Stomach (tissue), 9 donors: ENCODE measurements around the gene ZXDC. TPM values are rescaled to one million over a fixed set of nuclear protein-coding genes. Genes with fewer than 3 reads are reported as not detected.

Experiments used
- DNase-seq, 2 donors: peaks; one replicate each; pipeline versions ENCODE4 v3.0.0 to v3.0.0-alpha.2; 2013 to 2019
- H3K27ac ChIP-seq, 5 donors: fragments of 200-600 bp in 4 of 5; sonication (generic) in 4 of 5; one replicate each; pipeline ENCODE4 v1.5.1; 2013 to 2019; ENCODE audit warnings: mild to moderate bottlenecking in 1 of 5, moderate library complexity in 1 of 5
- H3K27me3 ChIP-seq, 3 donors: fragments of 200-600 bp; sonication (generic); one replicate each; pipeline ENCODE4 v1.5.1; 2017 to 2019; ENCODE audit warnings: mixed run types in 1 of 3
- H3K36me3 ChIP-seq, 4 donors: fragments of 200-600 bp; sonication (generic); 1 replicate in 3 of 4; 2 replicates in 1 of 4; pipeline ENCODE4 v1.5.1; 2016 to 2019
- H3K4me1 ChIP-seq, 4 donors: fragments of 200-600 bp; sonication (generic); one replicate each; pipeline ENCODE4 v1.5.1; 2016 to 2019
- H3K4me3 ChIP-seq, 4 donors: fragments of 200-600 bp; sonication (generic) in 3 of 4; one replicate each; pipeline ENCODE4 v1.5.1; 2016 to 2019; ENCODE audit warnings: mild to moderate bottlenecking in 1 of 4
- H3K9me3 ChIP-seq, 4 donors: fragments of 200-600 bp; sonication (generic); one replicate each; pipeline ENCODE4 v1.5.1; 2016 to 2019
- EP300 ChIP-seq: sonication (generic); formaldehyde crosslinking; IDR thresholded peaks from one replicate; pipeline ENCODE4 v1.6.1; 2017; ENCODE audit warnings: antibody characterized with exemption
- POLR2A ChIP-seq, 4 donors: fragments of 450-650 bp; IDR thresholded peaks; one replicate each; pipeline ENCODE4 v1.6.1; 2016; ENCODE audit warnings: antibody characterized with exemption in 4 of 4, control low read depth in 2 of 4, mild to moderate bottlenecking in 1 of 4, moderate library complexity in 1 of 4
- POLR2AphosphoS5 ChIP-seq, 3 donors: sonication (generic); formaldehyde crosslinking; IDR thresholded peaks; one replicate each; pipeline ENCODE4 v1.6.1; 2016; ENCODE audit warnings: antibody characterized with exemption in 3 of 3
- WGBS, 5 donors: extraction: QIAGEN DNeasy Blood & Tissue Kit in 3 of 5; methylation state at CpG; one replicate each; pipeline versions ENCODE4 v1.1.5 to v1.1.7; 2013 to 2018; 5-methylcytosine and 5-hydroxymethylcytosine counted together
- intact Hi-C: fragments of 100-400 bp; cut with DNase I; formaldehyde crosslinking; loops from one replicate; pipeline ENCODE4 v1.15.1; 2023; ENCODE audit warnings: low total_unique reads
- polyA plus RNA-seq, 3 donors: library from polyadenylated mRNA; stranded (reverse); fragments of 200-250 nt; gene quantifications; one replicate each; pipeline ENCODE4 v1.2.3, GENCODE V29; 2013
- total RNA-seq, 5 donors: library from RNA; depleted of rRNA; stranded (reverse); fragments of >200 nt; gene quantifications; one replicate each; pipeline versions ENCODE4 v1.1.0 to v1.2.3, GENCODE V29; 2014 to 2016
- TF ChIP-seq, protein P1 (sequence below), 7 experiments: fragments of 450-650 bp in 4 of 7; fragments of 200-600 bp in 3 of 7; sonication (generic) in 3 of 7; IDR thresholded peaks; one replicate each; pipeline ENCODE4 v1.5.1; 2016 to 2019; ENCODE audit warnings: antibody characterized with exemption in 7 of 7, control low read depth in 2 of 7, mild to moderate bottlenecking in 1 of 7
- donor health status: healthy with polysubstance abuse.
- donor health status: Bipolar disorder and iron deficiency.
- donor health status: healthy.

ZXDC gene
- total and polyA plus RNA-seq, 8 donors: 6.1 to 73.2 (median 22.4) TPM

DNA sequence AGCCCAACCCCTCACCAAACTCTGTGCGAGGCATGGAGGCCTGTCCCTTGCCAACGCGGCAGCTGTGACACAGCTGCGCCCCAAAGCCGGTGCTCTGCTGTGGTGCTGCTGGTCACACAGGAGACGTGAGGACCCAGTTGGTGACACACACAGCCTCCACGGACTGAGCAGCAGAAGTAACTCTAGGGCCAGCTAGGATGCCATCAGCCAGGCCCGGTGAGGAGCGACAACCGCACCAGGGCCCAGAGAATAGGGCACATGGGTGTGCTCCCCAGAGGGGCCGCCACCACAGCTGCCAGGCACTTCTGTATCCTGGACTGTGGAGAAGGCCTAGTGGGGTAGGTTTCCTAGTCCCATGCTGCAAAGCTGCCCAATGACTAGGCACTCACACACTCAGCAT, 10.7 kb downstream of the ZXDC start:
- no peaks in the 10 kb centered on the region for H3K27me3 ChIP-seq
- no peak overlapping the region for H3K27ac ChIP-seq
- H3K9me3 ChIP-seq: no peaks in the 10 kb centered on the region
- no peak overlapping the region for H3K4me3 ChIP-seq
- no peak for TF ChIP-seq EP300
- TF ChIP-seq, protein P1, sequence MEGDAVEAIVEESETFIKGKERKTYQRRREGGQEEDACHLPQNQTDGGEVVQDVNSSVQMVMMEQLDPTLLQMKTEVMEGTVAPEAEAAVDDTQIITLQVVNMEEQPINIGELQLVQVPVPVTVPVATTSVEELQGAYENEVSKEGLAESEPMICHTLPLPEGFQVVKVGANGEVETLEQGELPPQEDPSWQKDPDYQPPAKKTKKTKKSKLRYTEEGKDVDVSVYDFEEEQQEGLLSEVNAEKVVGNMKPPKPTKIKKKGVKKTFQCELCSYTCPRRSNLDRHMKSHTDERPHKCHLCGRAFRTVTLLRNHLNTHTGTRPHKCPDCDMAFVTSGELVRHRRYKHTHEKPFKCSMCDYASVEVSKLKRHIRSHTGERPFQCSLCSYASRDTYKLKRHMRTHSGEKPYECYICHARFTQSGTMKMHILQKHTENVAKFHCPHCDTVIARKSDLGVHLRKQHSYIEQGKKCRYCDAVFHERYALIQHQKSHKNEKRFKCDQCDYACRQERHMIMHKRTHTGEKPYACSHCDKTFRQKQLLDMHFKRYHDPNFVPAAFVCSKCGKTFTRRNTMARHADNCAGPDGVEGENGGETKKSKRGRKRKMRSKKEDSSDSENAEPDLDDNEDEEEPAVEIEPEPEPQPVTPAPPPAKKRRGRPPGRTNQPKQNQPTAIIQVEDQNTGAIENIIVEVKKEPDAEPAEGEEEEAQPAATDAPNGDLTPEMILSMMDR (IDR thresholded peaks at IDR 0.05): no peak
- TF ChIP-seq POLR2A (IDR thresholded peaks at IDR 0.05): no peak
- TF ChIP-seq POLR2AphosphoS5 (IDR thresholded peaks at IDR 0.05): no peak
- H3K4me1 ChIP-seq: peaks cover 4 to 55% (median 23%) of the 10 kb centered on the region in 4 donors
- peaks cover 90 to 100% (median 100%) of the 10 kb centered on the region in 4 donors for H3K36me3 ChIP-seq
- DNase-seq: no peak
- 86 to 97% (median 92%) methylated on average over 7 to 11 of the region's 11 CpGs for WGBS, 5 donors
- intact Hi-C loops: no loop called here

DNA sequence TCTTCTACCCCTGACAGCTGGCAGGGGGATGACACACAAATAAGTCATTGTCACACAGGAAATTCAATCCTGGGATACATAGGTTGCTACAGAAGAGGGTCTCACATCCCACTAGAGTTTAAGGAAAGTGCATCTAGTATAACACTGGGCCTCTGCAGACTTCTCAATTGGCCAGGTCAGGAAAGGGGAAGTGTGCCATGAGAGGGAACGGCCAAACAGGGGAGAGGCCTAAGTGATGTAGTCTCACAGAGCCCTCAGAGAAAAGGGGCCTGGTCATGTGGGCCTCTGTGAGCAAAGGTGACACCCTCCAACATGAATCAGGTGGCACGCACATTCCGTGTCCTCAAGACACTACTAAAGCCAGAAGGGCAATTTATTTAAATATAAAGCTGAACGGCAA, 11.2 kb downstream of the ZXDC start:
- no peak overlapping the region for H3K27ac ChIP-seq
- peaks cover 90 to 100% (median 100%) of the 10 kb centered on the region in 4 donors for H3K36me3 ChIP-seq
- intact Hi-C loops: no loop called here

DNA sequence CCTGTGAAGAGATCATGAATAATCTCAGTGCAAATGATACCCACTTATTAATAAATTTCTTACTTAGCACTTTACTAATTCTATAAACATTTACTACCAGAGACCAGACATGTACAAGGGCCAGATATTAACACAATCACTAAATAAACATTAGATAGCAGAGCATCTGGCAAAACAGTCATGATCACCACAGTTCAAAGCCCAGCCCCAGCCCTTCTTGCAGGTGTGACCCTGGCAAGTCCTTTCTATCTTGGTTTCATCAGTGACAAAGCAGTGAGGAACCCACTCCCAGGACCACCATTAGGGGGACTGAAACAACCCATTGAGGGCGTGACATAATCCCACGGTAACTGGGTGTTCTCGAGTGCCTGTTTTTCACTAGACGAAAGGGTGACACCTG, 11.6 kb downstream of the ZXDC start:
- intact Hi-C loops: no loop called here
- Histone ChIP-seq H3K36me3 (peaks cover 90 to 100% (median 100%) of the 10 kb centered on the region in 4 donors), H3K4me3 (no peak overlapping the region), H3K27ac (no peak overlapping the region), H3K27me3 (no peaks in the 10 kb centered on the region), H3K4me1 (peaks cover 4 to 49% (median 19%) of the 10 kb centered on the region in 4 donors), H3K9me3 (no peaks in the 10 kb centered on the region)
- TF ChIP-seq POLR2A (IDR thresholded peaks at IDR 0.05) (no peak), POLR2AphosphoS5 (IDR thresholded peaks at IDR 0.05) (no peak), EP300 (no peak)
- TF ChIP-seq, protein P1 (IDR thresholded peaks at IDR 0.05): no peak
- no peak for DNase-seq
- 84 to 91% (median 86%) methylated on average over 4 of the region's 4 CpGs for WGBS, 5 donors

More for the DNA sequence above, 11.2 kb downstream of the ZXDC start:
- 58 to 92% (median 74%) methylated on average over 4 of the region's 4 CpGs for WGBS, 5 donors
- no peak for DNase-seq
- Histone ChIP-seq H3K4me3 (no peak overlapping the region), H3K27me3 (no peaks in the 10 kb centered on the region), H3K9me3 (no peaks in the 10 kb centered on the region), H3K4me1 (peaks cover 4 to 53% (median 21%) of the 10 kb centered on the region in 4 donors)
- TF ChIP-seq POLR2AphosphoS5 (IDR thresholded peaks at IDR 0.05) (no peak), EP300 (no peak), POLR2A (IDR thresholded peaks at IDR 0.05) (no peak)
- TF ChIP-seq, protein P1 (IDR thresholded peaks at IDR 0.05): no peak

DNA sequence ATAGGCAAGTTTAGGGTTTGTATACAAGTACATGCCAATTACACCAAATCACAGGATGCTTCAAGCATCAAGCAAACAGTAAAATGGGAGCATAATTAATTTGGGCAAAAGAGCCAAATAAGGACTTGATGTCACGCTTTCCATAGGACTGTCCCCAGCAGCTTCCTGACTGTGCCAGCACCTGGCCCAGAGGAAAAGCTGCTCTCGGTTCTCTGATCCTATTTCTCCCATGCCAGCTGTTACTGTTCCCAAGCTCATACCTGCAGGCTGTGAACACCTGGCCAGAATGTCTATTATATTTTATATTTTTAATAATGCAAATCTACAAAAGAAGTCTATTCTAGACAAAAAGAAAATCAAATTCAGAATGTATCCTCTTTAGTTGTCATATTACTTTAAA, 12.2 kb downstream of the ZXDC start:
- no peaks in the 10 kb centered on the region for H3K9me3 ChIP-seq
- H3K27me3 ChIP-seq: no peaks in the 10 kb centered on the region
- H3K4me1 ChIP-seq: peaks cover 4 to 45% (median 17%) of the 10 kb centered on the region in 4 donors
- 86 to 98% (median 94%) methylated on average over 2 of the region's 2 CpGs for WGBS, 5 donors
- no peak for TF ChIP-seq EP300
- TF ChIP-seq, protein P1 (IDR thresholded peaks at IDR 0.05): no peak
- no peak for TF ChIP-seq POLR2AphosphoS5 (IDR thresholded peaks at IDR 0.05)
- no peak for TF ChIP-seq POLR2A (IDR thresholded peaks at IDR 0.05)
- DNase-seq: no peak
- H3K27ac ChIP-seq: no peak overlapping the region
- no peak overlapping the region for H3K4me3 ChIP-seq
- peaks cover 90 to 100% (median 100%) of the 10 kb centered on the region in 4 donors for H3K36me3 ChIP-seq
- intact Hi-C loops: no loop called here
